GM15510 (cell line): ENCODE results near the gene RABL3.

ENCODE experiments used
- POLR2A ChIP-seq: IDR thresholded peaks from 3 replicates; pipeline ENCODE4 v1.6.1; 2011; ENCODE audit warnings: borderline replicate concordance; ENCODE audit not compliant: insufficient read length; ENCODE audit errors: extremely low read depth

The RABL3 gene

GRCh38 chr3:120742198-120742848 is at the start of gene RABL3, which contains the start of gene GTF2E1:
RABL3 (minus strand) TSS chr3:120742516; CDS start chr3:120742507, 9 bp downstream.
GTF2E1 (plus strand) TSS chr3:120742744; CDS start chr3:120750553, 7,809 bp downstream.
- TF ChIP-seq POLR2A = peak; percentile 64

GRCh38 chr3:120791913-120792312 is 49.6 kb upstream of the RABL3 start:
- no peak for TF ChIP-seq POLR2A

- TF ChIP-seq POLR2A = no peak
These were observed 48.7 kb upstream of the RABL3 start for GRCh38 chr3:120791010-120791409.

GRCh38 chr3:120780977-120781376 is 38.7 kb upstream of the RABL3 start:
- no peak for TF ChIP-seq POLR2A

- no peak for TF ChIP-seq POLR2A
These were observed 36.5 kb upstream of the RABL3 start for GRCh38 chr3:120778776-120779175.

DNA sequence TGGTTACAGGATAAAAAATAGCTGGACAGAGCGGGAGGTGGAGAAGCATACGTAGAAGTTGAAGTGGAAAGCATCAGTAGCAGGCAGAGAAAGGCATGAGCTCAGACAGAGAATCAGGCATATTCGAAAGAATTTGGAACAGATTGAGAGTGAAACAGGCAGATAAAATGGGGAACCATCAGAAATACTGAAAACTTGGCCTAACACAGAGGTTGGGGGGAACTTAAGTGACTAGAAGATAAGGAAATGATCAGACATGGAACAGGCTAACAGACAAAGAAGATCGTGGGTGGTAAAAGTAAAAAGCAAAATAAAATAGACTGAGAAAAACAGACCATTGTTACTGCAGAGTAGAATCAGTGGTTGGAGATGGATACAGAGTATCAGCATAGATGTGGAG is 33.1 kb upstream of the RABL3 start:
- TF ChIP-seq POLR2A = no peak

- TF ChIP-seq POLR2A = no peak
These were observed 31.6 kb upstream of the RABL3 start for GRCh38 chr3:120773932-120774331.

DNA sequence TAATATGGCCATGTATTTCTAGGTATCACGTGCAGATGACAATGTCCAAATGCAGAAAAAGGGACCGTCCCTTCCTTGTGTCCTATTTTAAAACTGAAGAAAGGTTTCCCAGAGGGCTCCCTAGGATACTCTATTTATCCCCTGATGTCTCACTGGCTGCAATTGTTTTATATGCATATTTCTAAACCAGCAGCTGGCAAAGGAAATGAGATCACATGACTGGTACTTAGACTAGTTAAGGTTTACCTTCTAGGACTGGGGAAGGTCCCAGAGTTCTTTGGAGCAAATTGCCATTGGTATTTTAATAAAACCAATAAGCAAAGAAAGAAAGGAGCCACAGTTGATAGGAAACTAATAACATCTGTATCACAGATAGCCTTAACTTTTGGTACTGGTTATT is 29.8 kb upstream of the RABL3 start:
- TF ChIP-seq POLR2A = no peak

DNA sequence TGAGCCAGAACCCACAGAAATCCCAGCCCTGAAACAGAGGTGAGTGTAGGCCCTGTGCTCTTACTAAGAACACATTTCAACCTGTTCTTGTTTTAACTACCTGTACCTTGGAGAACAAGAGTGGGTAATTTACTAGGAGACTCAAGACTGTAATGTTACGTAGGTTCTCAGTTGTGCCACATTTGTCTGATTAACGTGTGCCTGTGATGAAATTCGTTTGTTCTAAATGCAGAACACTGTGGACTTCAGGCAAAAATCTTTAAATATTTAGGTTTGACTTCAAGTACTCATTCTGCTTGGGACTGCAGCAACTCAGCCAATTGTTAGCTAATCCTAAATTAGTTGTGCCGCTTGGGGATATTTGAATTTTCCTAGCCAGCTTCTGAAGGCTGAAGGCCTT is 28.6 kb upstream of the RABL3 start:
- TF ChIP-seq POLR2A = no peak

- TF ChIP-seq POLR2A = no peak
These were observed 27.1 kb upstream of the RABL3 start for GRCh38 chr3:120769436-120769835.

- TF ChIP-seq POLR2A = no peak
These were observed 24.8 kb upstream of the RABL3 start for GRCh38 chr3:120767106-120767505.

DNA sequence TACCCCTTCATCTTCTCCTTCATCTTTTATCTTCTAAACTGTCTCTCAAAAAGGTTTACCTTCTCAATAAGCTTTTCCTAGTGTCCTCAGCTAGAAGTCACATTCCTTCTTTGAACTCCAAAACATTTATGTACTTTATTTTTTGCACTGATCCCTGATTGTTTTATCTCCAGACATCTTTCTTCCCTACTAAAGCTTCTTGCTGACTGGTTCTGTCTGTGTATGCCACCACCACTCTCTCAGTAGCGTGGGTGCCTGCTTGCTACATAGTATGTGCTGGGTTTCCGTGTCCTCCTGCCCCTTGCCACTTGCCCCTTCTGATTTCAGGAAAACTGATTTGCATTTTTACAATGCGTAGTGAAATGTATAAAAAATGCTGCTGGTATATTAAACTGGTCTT is 24.3 kb upstream of the RABL3 start:
- no peak for TF ChIP-seq POLR2A

DNA sequence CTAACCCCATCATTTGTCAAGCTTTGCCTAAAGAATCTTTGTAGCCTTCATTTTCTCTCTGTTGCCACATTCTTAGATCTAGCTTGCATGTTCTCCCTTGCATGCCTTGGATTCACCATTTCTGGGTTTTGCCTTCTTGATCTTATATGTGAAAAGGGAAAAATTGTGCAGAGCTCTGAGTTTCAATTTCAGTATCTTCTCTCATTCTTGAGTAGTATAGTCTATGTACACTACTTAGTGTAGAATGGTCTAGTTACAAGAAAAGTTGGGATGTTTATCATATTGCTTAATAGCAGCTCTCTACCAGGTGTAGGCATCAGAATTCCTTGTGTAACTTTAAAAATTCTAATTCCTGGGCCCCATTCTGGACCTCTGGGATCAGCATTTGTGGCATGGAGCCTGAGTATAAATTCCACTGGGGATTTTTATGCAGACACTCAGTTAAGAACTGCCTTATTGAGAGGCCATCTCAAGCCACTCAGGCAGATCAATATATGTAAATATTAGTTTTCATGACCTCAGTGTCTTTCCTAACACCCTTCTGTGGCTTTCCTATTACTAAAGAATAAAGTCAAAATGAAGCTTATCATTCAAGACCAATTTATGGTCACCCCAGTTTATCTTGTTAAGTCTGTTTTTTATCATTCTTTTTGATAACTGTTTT is 23.6 kb upstream of the RABL3 start:
- TF ChIP-seq POLR2A = no peak

DNA sequence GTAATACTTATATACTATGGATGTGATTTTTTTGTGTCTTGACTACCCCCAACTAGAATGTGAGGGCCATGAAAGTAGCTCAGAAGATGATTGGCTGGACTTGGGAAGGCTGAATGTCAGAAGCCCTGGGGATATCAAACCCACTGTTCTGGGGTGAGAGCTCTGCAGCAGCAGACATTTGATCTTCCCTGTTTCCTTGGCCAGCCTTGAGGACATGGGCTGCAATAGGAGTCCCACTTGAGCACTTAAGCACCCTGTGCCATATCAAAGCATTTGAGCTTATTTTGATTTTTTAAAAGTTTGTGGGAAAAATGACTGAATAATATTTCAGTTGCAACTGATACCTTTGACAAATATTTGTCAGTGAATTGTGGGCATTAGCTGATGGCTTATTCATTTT is 21.9 kb upstream of the RABL3 start:
- no peak for TF ChIP-seq POLR2A

DNA sequence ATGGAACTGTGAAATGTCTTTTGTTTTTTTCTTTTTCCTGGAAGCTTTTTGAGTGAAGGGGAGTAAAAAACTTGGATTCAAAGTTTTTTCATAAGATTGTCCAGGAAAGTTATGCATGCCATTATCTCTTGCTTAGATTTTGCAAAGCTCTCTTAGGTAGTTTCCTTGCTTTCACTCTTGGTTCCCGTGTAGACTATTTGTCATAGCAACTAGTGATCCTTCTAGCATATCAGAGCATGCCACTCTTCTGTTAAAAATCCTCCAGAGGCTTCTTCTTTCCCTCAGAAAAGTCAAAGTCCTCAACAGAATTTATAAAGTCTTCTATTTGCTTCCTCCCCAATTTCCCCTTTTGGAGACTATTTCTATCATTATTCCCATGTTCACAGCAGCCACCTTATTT is 21.3 kb upstream of the RABL3 start:
- no peak for TF ChIP-seq POLR2A

- TF ChIP-seq POLR2A = no peak
These were observed 20.3 kb upstream of the RABL3 start for GRCh38 chr3:120762615-120763014.
